Peyer's patch (tissue), 4 donors: ENCODE measurements around the gene ADAMTS10. TPM values are rescaled to one million over a fixed set of nuclear protein-coding genes. Genes with fewer than 3 reads are reported as not detected.

Source experiments
- DNase-seq, 3 donors: peaks; one replicate each; pipeline ENCODE4 v3.0.0-alpha.2; 2017 to 2019
- H3K27ac ChIP-seq, 4 donors: fragments of 200-600 bp; sonication (generic); one replicate each; pipeline ENCODE4 v1.5.1; 2016 to 2019
- H3K27me3 ChIP-seq, 2 donors: fragments of 200-600 bp; sonication (generic); one replicate each; pipeline ENCODE4 v1.5.1; 2019
- H3K36me3 ChIP-seq, 3 donors: fragments of 200-600 bp; sonication (generic); one replicate each; pipeline ENCODE4 v1.5.1; 2016 to 2019
- H3K4me1 ChIP-seq, 4 donors: fragments of 200-600 bp; sonication (generic); one replicate each; pipeline ENCODE4 v1.5.1; 2016 to 2019
- H3K4me3 ChIP-seq, 4 donors: fragments of 200-600 bp; sonication (generic); 1 replicate in 3 of 4; 2 replicates in 1 of 4; pipeline ENCODE4 v1.5.1; 2016 to 2019; ENCODE audit warnings: mild to moderate bottlenecking in 1 of 4
- H3K9me3 ChIP-seq, 4 donors: fragments of 200-600 bp; sonication (generic); one replicate each; pipeline ENCODE4 v1.5.1; 2016 to 2019; ENCODE audit warnings: mild to moderate bottlenecking in 1 of 4
- POLR2A ChIP-seq, 2 donors: fragments of 450-650 bp; IDR thresholded peaks; one replicate each; pipeline ENCODE4 v1.5.1; 2017; ENCODE audit warnings: antibody characterized with exemption in 2 of 2, mild to moderate bottlenecking in 2 of 2, moderate library complexity in 2 of 2
- total RNA-seq, 4 donors: library from RNA; depleted of rRNA; stranded (reverse); fragments of >200 nt; gene quantifications; one replicate each; pipeline ENCODE4 v1.1.0, GENCODE V29; 2016
- TF ChIP-seq, protein P1 (sequence below), 6 experiments: fragments of 450-650 bp in 4 of 6; fragments of 200-600 bp in 2 of 6; sonication (generic) in 1 of 6; IDR thresholded peaks; one replicate each; pipeline ENCODE4 v1.5.1; 2017 to 2019; ENCODE audit warnings: antibody characterized with exemption in 6 of 6, mild to moderate bottlenecking in 3 of 6, moderate library complexity in 1 of 6

ADAMTS10 gene
- total RNA-seq, 4 donors from 2014 or later: 26.5 to 92.4 (median 37.2) TPM; not detected in 1

DNA sequence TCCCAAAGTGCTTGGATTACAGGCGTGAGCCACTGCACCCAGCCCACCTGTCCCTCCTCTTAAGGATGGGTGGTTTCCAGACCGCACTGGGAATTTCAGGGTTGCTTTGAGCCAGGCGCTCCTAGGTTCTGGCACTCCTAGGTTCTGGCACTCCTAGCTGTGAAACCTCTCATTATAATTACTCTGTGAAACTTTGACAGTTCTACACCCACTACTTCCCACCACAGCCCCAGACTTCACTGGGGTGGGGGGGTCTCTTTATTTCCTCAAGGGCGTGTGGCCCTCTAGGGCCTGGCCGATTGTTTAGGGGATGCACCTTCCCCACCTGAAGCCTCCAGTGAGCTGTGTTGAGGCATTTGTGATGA lies 2.3 kb upstream of the ADAMTS10 start:
- H3K4me3 ChIP-seq: no peak overlapping the region
- DNase-seq: no peak
- no peak for TF ChIP-seq POLR2A (IDR thresholded peaks at IDR 0.05)
- TF ChIP-seq, protein P1, sequence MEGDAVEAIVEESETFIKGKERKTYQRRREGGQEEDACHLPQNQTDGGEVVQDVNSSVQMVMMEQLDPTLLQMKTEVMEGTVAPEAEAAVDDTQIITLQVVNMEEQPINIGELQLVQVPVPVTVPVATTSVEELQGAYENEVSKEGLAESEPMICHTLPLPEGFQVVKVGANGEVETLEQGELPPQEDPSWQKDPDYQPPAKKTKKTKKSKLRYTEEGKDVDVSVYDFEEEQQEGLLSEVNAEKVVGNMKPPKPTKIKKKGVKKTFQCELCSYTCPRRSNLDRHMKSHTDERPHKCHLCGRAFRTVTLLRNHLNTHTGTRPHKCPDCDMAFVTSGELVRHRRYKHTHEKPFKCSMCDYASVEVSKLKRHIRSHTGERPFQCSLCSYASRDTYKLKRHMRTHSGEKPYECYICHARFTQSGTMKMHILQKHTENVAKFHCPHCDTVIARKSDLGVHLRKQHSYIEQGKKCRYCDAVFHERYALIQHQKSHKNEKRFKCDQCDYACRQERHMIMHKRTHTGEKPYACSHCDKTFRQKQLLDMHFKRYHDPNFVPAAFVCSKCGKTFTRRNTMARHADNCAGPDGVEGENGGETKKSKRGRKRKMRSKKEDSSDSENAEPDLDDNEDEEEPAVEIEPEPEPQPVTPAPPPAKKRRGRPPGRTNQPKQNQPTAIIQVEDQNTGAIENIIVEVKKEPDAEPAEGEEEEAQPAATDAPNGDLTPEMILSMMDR (IDR thresholded peaks at IDR 0.05): no peak
- peaks cover 0 to 5% of the 10 kb centered on the region in 2 donors for H3K27me3 ChIP-seq
- no peak overlapping the region for H3K27ac ChIP-seq
- H3K4me1 ChIP-seq: peaks cover 0 to 18% (median 7%) of the 10 kb centered on the region in 4 donors
- H3K36me3 ChIP-seq: no peaks in the 10 kb centered on the region
- no peaks in the 10 kb centered on the region for H3K9me3 ChIP-seq

GRCh38 chr19:8611877-8612806 lies 1.6 kb upstream of the ADAMTS10 start:
- H3K4me1 ChIP-seq: peaks cover 0 to 18% (median 7%) of the 10 kb centered on the region in 4 donors
- H3K9me3 ChIP-seq: no peaks in the 10 kb centered on the region
- no peak overlapping the region for H3K4me3 ChIP-seq
- H3K36me3 ChIP-seq: no peaks in the 10 kb centered on the region
- peak in 1 of 3 donors; percentile 64 for DNase-seq
- TF ChIP-seq, protein P1 (IDR thresholded peaks at IDR 0.05): no peak
- no peak for TF ChIP-seq POLR2A (IDR thresholded peaks at IDR 0.05)
- H3K27me3 ChIP-seq: peaks cover 0 to 5% of the 10 kb centered on the region in 2 donors
- peak overlapping the region in 3 of 4 donors; percentile 17 to 79 (median 57) for H3K27ac ChIP-seq

- Histone ChIP-seq H3K27ac (peak overlapping the region in 3 of 4 donors; percentile 17 to 79 (median 57)), H3K4me3 (no peak overlapping the region), H3K27me3 (peaks cover 0 to 5% of the 10 kb centered on the region in 2 donors), H3K4me1 (peaks cover 0 to 18% (median 7%) of the 10 kb centered on the region in 4 donors), H3K36me3 (no peaks in the 10 kb centered on the region), H3K9me3 (no peaks in the 10 kb centered on the region)
- DNase-seq: no peak
- TF ChIP-seq, protein P1 (IDR thresholded peaks at IDR 0.05): no peak
- TF ChIP-seq POLR2A (IDR thresholded peaks at IDR 0.05): no peak
These were observed 919 bp upstream of the ADAMTS10 start for GRCh38 chr19:8611391-8611876.

DNA sequence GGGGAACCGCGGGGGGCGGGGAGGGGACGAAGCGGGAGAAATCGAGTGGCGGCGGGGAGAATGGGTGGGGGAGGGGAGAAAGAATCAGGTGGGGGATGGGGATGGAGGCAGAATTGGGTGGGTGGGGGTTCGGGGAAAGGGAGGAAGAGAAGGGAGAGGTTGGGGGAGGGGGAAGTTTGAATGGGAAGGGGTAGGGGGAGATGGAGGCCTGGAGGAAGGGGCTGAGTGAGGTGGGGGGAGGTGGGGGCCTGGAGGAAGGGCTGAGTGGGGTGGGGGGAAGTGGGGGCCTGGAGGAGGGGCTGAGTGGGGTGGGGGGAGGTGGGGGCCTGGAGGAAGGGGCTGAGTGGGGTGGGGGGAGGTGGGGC lies 403 bp upstream of the ADAMTS10 start:
- Histone ChIP-seq H3K9me3 (no peaks in the 10 kb centered on the region), H3K27ac (peak overlapping the region; percentile 40 to 79 (median 74)), H3K4me1 (peaks cover 0 to 18% (median 7%) of the 10 kb centered on the region in 4 donors), H3K27me3 (peaks cover 0 to 5% of the 10 kb centered on the region in 2 donors), H3K4me3 (peak overlapping the region; percentile 42 to 65 (median 55)), H3K36me3 (no peaks in the 10 kb centered on the region)
- TF ChIP-seq, protein P1 (IDR thresholded peaks at IDR 0.05): no peak
- no peak for TF ChIP-seq POLR2A (IDR thresholded peaks at IDR 0.05)
- no peak for DNase-seq

DNA sequence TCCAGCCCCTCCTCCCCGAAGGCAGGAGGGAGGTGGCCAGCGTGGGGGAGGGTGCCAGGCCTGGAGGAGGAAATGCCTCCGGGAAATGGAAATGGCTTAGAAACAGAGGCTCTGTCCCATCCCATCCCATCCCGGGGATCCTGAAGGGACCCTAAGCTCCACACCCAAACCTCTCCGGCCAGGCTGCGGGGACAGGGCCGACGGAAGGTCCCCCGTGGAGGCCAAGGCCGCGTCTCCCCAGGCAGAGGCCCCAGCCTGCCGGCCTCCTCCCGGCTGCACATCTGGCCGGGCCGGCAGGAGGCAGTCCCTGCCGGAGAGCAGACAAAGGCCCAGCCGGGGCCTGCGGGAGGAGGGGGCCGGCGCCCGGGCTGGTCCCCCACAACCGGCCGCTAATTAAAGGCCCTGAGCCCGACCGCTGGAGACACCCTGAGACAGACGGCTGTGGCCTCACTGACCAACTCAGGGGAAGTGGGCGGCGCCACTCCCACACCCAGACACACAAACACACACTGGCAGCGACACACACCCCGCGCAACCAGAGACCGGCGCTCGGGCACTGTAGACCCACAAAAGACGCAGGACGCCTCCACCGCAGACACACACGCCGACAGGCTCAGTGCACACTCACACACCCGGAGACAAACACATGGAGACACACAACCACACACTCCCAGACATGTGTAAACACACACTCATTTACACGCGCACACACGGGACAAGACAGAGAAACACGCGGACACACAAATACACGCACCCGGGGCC lies 1.1 kb downstream of the ADAMTS10 start:
- TF ChIP-seq POLR2A (IDR thresholded peaks at IDR 0.05): no peak
- TF ChIP-seq, protein P1 (IDR thresholded peaks at IDR 0.05): no peak
- peaks cover 0 to 5% (median 0%) of the 10 kb centered on the region in 3 donors for H3K36me3 ChIP-seq
- H3K4me3 ChIP-seq: peak overlapping the region; percentile 42 to 65 (median 55)
- DNase-seq: peak in 2 of 3 donors; percentile 26 to 57
- H3K27me3 ChIP-seq: peaks cover 0 to 5% of the 10 kb centered on the region in 2 donors
- H3K4me1 ChIP-seq: peaks cover 0 to 18% (median 7%) of the 10 kb centered on the region in 4 donors
- H3K9me3 ChIP-seq: peaks cover 0 to 7% (median 0%) of the 10 kb centered on the region in 4 donors
- peak overlapping the region; percentile 3 to 79 (median 74) for H3K27ac ChIP-seq
